Brain microvascular endothelial cell (primary cell): ENCODE measurements around the gene FBXW7.
A peak's percentile ranks its signal among the peaks of the same experiment; 100 is the strongest.

ENCODE experiments used
- DNase-seq: peaks from one replicate; pipeline ENCODE4 v3.0.0-alpha.2; 2020
- H3K27ac ChIP-seq: fragments of 250-450 bp; sonication (Bioruptor Pico); 2 replicates; pipeline ENCODE4 v1.5.1; 2020; ENCODE audit warnings: mild to moderate bottlenecking, moderate library complexity
- H3K27me3 ChIP-seq: fragments of 250-450 bp; sonication (Bioruptor Pico); replicated peaks from 2 replicates; pipeline ENCODE4 v1.5.1; 2020; ENCODE audit warnings: mild to moderate bottlenecking
- H3K36me3 ChIP-seq: fragments of 250-450 bp; sonication (Bioruptor Pico); replicated peaks from 2 replicates; pipeline ENCODE4 v1.5.1; 2020; ENCODE audit warnings: mild to moderate bottlenecking
- H3K4me3 ChIP-seq: 2 replicates; pipeline ENCODE4 v1.5.1; 2011; ENCODE audit warnings: low read depth, mild to moderate bottlenecking, control low read depth, low read length, moderate library complexity
- in situ Hi-C: cut with HindIII; loops from 2 replicates; pipeline ENCODE4 v1.10.0; 2017; ENCODE audit warnings: low sequenced_read_pairs, low pct_ligation_motif_present
- TF ChIP-seq, protein P1 (sequence below): IDR thresholded peaks from 2 replicates; pipeline ENCODE4 v1.5.1; 2011; ENCODE audit warnings: low read depth, mild to moderate bottlenecking, moderate library complexity, low read length, control low read depth, inconsistent platforms; ENCODE audit errors: missing control alignments

Gene FBXW7

DNA sequence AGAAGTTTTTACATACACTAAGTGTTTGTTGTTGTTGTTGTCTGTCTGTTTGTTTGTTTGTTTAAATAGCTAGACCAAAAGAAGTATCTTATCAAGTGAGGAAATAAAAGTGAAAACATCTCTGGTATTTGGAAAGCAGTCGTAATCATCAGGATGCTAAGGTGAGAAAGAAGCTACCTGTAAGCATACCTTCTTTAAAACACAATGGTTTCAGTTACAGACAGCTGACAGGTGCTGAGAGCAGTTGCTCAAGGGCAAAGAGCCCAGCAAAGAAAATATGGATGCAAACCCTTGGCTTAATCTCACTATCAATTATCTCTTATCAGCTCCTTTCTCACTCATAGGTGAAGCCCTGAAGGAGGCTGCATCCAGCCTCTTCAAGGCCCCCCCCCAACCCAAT lies 42.8 kb upstream of the FBXW7 start:
- H3K36me3 ChIP-seq, result no peaks in the 10 kb centered on the region
- in situ Hi-C loops, result no loop called here
- TF ChIP-seq, protein P1, sequence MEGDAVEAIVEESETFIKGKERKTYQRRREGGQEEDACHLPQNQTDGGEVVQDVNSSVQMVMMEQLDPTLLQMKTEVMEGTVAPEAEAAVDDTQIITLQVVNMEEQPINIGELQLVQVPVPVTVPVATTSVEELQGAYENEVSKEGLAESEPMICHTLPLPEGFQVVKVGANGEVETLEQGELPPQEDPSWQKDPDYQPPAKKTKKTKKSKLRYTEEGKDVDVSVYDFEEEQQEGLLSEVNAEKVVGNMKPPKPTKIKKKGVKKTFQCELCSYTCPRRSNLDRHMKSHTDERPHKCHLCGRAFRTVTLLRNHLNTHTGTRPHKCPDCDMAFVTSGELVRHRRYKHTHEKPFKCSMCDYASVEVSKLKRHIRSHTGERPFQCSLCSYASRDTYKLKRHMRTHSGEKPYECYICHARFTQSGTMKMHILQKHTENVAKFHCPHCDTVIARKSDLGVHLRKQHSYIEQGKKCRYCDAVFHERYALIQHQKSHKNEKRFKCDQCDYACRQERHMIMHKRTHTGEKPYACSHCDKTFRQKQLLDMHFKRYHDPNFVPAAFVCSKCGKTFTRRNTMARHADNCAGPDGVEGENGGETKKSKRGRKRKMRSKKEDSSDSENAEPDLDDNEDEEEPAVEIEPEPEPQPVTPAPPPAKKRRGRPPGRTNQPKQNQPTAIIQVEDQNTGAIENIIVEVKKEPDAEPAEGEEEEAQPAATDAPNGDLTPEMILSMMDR, result no peak
- H3K27ac ChIP-seq, result no peak overlapping the region
- H3K4me3 ChIP-seq, result no peak overlapping the region
- DNase-seq, result no peak
- H3K27me3 ChIP-seq, result no peaks in the 10 kb centered on the region

DNA sequence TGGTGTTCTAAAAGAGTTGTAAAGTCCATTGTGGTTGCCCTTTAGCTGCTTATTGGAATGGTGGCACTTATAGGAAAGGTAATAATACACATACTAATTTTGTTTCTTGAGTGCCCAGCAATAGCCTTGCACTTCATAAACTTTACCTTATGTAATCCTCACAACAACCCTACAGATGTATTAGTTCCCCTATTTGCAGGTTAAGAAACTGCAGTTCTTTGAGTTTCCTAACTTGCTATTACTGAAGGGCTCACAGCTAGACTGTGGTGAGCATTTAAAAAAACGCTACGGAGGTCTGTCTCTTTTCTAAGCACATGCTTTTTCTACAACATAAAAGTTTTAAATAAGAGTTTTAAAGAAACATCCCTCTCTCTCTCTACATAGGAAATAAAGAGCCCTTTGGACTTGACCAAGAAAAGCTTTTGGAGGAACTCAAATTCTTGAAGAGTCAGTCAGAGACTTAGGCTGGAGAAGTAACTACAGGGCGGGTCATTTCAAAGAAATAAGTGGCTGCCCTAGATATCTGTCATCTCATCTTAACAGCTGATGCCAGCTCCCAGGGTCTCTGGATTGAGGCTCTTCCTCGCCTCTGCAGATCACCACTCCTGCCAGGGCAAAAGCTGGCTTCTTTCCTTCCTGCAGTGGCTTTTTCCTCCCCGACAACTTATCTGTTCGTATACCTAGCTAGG lies 42.0 kb upstream of the FBXW7 start:
- no peak for DNase-seq
- in situ Hi-C loops, result no loop called here
- TF ChIP-seq, protein P1, result no peak
- H3K27me3 ChIP-seq, result no peaks in the 10 kb centered on the region
- no peaks in the 10 kb centered on the region for H3K36me3 ChIP-seq
- no peak overlapping the region for H3K27ac ChIP-seq
- H3K4me3 ChIP-seq, result no peak overlapping the region

DNA sequence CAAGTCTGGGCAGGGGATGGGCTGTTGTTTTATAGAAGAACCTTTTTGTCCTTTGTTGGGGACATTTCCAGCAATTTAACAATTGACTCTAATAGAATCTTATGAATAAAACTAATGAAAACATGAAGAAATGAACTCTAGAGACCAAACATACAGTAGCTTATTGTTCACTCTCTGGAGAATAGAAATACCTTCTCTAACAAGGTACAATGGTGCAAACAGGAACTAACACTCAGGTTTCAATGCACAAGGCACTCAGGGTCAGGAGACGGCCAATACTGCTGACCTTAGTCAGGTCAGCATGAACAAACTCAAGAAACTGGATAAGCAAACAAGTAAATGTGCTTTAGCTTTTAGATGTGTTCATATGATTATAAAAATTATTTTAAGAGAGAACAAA lies 39.6 kb upstream of the FBXW7 start:
- Histone ChIP-seq H3K27me3 (no peaks in the 10 kb centered on the region), H3K27ac (no peak overlapping the region), H3K4me3 (no peak overlapping the region), H3K36me3 (no peaks in the 10 kb centered on the region)
- no peak for DNase-seq
- TF ChIP-seq, protein P1, result no peak
- in situ Hi-C loops, result no loop called here

DNA sequence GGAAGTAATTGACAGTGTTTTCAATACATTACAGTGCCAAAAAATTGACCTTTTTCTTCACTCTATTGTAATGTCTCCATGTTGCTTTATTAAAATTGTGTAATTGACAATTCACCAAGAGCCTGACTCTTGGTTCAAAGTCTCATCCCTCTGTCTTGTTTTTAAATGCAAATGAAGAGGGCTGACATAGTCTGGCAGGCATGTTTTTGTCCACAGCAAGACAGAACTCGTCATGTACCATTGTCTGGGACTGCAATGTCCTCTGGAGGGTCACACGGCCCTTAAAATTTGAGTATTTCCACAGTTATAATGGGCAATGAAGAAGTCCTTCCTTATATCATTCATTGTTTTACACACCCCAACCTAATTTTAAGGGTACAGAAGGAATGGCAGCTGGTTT lies 38.0 kb upstream of the FBXW7 start:
- no peak for DNase-seq
- Histone ChIP-seq H3K27me3 (no peaks in the 10 kb centered on the region), H3K27ac (no peak overlapping the region), H3K4me3 (no peak overlapping the region), H3K36me3 (no peaks in the 10 kb centered on the region)
- TF ChIP-seq, protein P1, result no peak
- in situ Hi-C loops, result no loop called here

DNA sequence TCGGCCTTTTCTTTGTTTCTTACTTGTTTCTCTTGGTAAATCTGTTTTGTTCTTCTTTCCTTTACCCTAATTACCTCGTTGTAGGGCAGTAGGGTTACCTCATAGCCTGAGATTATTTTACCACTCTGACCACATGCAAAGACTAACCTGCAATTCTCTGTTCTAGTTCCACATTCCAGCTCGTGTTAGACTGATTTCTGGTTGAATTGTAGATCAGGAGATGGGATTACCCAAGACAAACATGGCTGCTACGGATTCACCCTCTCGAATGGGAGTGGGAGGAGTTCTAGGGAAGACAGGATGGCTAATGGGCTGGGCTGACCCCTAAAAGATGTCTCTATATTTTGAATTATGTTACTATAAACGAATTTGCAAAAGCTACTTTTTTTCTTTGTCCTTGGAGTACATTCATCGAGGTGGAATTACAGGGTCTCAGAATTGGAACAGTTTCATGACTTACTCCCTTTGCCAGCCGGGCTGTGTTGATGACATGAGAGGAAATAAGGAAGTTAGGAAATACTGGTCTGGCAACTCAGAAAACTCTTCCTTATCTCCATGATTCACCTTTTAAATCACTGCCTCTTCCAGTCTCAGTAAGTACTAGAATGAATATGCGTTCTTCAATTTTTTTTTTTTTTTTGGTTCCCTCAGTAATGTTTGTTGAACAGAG lies 36.7 kb upstream of the FBXW7 start:
- Histone ChIP-seq H3K27me3 (no peaks in the 10 kb centered on the region), H3K27ac (no peak overlapping the region), H3K4me3 (no peak overlapping the region), H3K36me3 (no peaks in the 10 kb centered on the region)
- DNase-seq, result peak; percentile 36
- in situ Hi-C loops, result no loop called here
- TF ChIP-seq, protein P1, result no peak

DNA sequence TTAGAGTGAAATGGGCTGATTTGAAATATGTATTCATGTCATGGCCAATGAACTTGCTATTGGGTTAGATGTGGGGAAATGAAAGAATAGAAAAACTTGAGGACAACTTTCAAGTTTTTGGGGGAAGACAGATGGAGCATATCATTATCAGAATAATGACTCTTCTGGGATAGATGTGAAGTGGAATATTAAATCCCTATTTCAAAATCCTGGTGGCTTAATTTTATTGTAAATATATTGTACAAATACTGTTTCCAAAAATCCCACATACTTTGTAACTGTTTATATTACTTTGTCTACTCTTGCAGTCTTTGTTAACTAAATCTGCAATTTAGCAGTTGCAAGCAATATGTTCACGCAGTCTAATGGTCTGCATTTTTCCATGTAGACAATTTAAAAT lies 35.9 kb upstream of the FBXW7 start:
- DNase-seq, result no peak
- H3K36me3 ChIP-seq, result no peaks in the 10 kb centered on the region
- H3K27ac ChIP-seq, result no peak overlapping the region
- in situ Hi-C loops, result no loop called here
- TF ChIP-seq, protein P1, result no peak
- H3K27me3 ChIP-seq, result no peaks in the 10 kb centered on the region
- no peak overlapping the region for H3K4me3 ChIP-seq
